ENCODE measurements around the gene FETUB.

The FETUB gene

DNA sequence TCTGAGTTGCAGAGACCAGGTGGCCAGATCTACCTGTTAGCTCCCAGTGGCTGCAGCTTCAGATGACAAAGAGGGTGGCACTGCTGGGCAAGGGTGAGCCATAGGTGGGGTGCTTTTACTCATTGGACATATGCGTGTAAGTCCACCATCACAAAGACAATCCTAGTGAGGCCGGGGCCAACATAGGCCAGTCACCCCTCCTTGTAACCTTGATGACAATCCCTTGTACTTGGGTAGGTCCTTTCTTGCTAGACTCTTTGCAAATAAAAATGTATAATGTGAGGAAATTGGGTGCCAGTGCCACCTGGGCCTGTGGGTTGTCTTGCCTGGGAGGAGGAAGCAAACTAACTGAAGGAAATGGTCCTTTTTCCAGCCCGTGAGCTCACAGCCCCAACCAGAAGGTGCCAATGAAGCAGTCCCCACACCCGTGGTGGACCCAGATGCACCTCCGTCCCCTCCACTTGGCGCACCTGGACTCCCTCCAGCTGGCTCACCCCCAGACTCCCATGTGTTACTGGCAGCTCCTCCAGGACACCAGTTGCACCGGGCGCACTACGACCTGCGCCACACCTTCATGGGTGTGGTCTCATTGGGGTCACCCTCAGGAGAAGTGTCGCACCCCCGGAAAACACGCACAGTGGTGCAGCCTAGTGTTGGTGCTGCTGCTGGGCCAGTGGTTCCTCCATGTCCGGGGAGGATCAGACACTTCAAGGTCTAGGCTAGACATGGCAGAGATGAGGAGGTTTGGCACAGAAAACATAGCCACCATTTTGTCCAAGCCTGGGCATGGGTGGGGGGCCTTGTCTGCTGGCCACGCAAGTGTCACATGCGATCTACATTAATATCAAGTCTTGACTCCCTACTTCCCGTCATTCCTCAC, 19.7 kb upstream of the FETUB start:
- FAIRE-seq = no peak
- TF ChIP-seq, protein P1, sequence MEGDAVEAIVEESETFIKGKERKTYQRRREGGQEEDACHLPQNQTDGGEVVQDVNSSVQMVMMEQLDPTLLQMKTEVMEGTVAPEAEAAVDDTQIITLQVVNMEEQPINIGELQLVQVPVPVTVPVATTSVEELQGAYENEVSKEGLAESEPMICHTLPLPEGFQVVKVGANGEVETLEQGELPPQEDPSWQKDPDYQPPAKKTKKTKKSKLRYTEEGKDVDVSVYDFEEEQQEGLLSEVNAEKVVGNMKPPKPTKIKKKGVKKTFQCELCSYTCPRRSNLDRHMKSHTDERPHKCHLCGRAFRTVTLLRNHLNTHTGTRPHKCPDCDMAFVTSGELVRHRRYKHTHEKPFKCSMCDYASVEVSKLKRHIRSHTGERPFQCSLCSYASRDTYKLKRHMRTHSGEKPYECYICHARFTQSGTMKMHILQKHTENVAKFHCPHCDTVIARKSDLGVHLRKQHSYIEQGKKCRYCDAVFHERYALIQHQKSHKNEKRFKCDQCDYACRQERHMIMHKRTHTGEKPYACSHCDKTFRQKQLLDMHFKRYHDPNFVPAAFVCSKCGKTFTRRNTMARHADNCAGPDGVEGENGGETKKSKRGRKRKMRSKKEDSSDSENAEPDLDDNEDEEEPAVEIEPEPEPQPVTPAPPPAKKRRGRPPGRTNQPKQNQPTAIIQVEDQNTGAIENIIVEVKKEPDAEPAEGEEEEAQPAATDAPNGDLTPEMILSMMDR (IDR thresholded peaks at IDR 0.05; ENCODE audit: insufficient read depth, missing control alignments) = no peak
- DNase-seq (ENCODE audit: insufficient read length, low spot score) = no peak

DNA sequence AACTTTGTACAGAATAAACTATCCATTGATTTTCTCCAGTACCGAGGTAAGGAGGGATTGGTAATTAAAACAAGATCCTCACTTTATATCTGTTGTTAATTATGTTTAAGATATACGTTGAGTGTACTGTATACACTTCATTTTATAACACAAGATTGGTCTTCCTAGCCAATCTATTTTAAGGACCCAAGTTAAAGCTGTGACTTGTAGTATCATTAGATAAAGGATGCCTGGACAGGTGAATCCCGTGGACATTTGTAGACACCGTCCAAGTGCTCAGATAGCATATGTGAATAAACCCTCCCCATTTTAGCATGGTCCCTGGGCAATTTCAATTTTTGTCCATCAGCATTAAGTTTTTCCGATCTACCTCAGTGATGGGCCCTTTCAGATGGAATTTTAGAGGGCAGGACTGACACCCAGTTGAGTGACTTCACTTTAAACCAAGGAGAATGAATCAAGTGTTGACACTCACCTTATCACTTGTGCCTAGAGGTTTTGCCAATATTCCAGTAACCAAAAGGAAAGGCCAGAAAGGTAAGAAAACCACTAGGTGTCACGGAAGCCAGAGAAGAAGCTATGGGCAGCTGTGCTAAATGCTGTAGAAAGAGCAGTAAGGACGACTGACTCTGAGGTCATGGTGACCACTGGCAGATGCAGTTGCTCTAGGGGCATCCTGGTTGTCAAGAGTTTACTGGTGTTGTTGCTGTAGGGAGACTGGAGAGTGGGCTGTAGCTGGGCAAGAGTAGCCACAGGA, 18.1 kb upstream of the FETUB start:
- no peak for DNase-seq (ENCODE audit: insufficient read length, low spot score)
- no peak for FAIRE-seq
- TF ChIP-seq, protein P1 (IDR thresholded peaks at IDR 0.05; ENCODE audit: insufficient read depth, missing control alignments) = no peak

DNA sequence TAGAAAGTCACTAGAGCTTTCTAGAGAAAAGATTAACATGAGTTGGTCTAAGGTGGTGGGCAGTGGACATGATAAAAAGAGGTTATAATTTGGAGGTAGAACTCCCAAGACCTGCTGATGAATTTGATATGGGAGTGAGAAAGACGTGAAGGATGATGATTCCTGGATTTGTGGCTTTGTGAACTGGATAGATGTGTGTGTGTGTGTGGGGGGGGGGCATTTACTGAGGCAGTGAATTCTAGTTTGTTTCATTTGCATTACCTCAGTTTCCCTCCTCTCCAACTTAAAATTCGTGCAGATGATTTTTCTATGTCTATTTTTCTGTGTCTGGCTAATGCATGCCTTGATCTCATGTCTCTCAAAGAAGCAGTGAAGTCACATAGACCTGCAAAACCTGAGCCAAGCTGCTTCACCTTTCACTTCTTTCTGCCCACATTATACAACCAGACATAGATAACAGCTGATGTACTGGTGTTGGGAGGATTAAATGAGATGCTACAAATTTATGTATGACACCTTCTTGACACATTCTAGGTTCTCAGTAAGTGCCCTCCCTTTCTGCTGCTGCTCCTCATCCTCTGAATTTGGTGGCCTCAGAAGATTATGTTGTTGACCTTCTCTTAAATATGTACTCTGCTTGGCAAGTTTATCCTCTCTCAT, 17.4 kb upstream of the FETUB start:
- DNase-seq (ENCODE audit: insufficient read length, low spot score) (no peak), FAIRE-seq (no peak)
- TF ChIP-seq, protein P1 (IDR thresholded peaks at IDR 0.05; ENCODE audit: insufficient read depth, missing control alignments) = no peak

DNA sequence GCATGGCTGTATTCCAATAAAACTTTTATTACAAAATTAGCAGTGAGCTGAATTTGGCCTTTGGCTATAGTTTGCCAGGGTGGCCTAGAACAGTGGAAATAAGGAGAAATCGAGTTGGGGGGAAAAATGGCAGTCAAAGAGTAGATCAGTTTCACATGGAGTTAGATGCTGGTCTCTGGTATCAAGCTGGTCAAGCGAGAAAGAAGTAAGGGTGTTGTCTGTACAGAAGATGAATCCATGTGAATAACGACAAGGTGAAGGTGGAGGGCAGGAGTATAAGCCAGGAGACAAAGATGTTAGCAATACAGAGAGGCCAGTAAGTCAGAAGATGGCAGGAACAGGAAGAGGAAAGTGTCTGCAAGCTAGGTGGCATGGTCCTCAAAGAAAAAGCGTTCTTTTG, 15.6 kb upstream of the FETUB start:
- DNase-seq (ENCODE audit: insufficient read length, low spot score) = no peak
- FAIRE-seq = no peak
- TF ChIP-seq, protein P1 (IDR thresholded peaks at IDR 0.05; ENCODE audit: insufficient read depth, missing control alignments) = no peak

DNA sequence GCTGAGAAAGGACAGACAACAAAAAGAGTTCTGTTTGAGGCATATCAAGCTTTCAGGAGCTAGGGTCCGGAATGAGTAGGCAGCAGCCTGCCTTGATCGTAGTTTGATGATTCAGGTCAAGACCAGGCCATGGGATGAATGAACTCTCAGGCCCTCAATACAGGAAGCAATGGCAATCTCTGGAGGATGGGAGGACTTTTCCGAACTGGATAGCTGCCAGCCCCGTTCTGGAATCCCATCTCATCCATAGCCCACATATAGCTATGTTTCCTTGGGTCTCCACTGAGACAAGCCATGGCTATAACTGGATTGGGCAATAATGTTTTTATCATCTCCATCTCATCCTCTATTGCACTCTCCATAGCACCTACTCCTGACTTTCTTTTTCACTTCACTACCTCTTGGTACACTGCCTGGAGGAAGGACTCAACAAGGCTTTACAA, 14.6 kb upstream of the FETUB start:
- TF ChIP-seq, protein P1 (IDR thresholded peaks at IDR 0.05; ENCODE audit: insufficient read depth, missing control alignments) = no peak
- DNase-seq (ENCODE audit: insufficient read length, low spot score) (no peak), FAIRE-seq (no peak)

DNA sequence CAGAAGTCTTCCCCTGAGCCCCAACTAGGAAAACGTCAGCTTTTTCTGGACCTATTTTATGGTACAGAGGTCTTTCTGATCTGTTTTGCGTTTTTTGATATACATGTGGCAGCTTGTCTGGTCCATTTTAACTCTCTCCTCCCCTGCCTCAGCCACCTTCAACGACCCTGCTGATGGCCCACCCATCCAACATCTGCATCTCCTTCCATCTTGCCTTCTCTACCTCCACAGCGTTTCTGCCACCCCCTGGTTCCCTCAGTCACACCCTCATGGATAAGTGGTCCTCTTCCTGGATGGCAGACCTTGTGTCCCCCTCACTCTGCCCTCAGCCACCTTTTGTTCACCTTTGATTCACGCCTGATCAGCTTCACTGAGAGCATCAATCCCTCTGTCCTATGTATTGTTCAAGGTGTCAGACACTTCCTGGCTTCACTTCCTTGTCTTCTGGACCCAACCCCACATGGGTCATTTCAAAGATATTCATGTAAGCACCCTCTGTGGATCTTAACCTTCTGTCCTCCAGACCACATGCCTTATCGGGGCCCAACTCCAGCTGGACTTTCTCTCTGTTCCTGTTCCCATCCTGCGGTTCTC, 13.8 kb upstream of the FETUB start:
- TF ChIP-seq, protein P1 (IDR thresholded peaks at IDR 0.05; ENCODE audit: insufficient read depth, missing control alignments) = no peak
- FAIRE-seq (no peak), DNase-seq (ENCODE audit: insufficient read length, low spot score) (no peak)

Data from D721Med (cell line).